ENCODE measurements around the gene RGS6.

The RGS6 gene

GRCh38 chr14:71947947-71948500 is 15.8 kb downstream of the RGS6 start:
- no peak for DNase-seq

GRCh38 chr14:71952381-71953363 is 20.4 kb downstream of the RGS6 start:
- DNase-seq, result no peak

- DNase-seq, result no peak
Measured at GRCh38 chr14:71956920-71957563, 24.8 kb downstream of the RGS6 start.

GRCh38 chr14:71959055-71959454 is 26.8 kb downstream of the RGS6 start:
- DNase-seq, result no peak

GRCh38 chr14:71960494-71961353 is 28.5 kb downstream of the RGS6 start:
- no peak for DNase-seq

GRCh38 chr14:71961972-71962371 is 29.7 kb downstream of the RGS6 start:
- DNase-seq, result no peak

- no peak for DNase-seq
Measured at GRCh38 chr14:71964716-71965115, 32.5 kb downstream of the RGS6 start.

GRCh38 chr14:71966528-71966927 is 34.3 kb downstream of the RGS6 start:
- no peak for DNase-seq

- DNase-seq, result no peak
Measured at GRCh38 chr14:71967704-71968103, 35.5 kb downstream of the RGS6 start.

GRCh38 chr14:71970272-71970671 is 38.0 kb downstream of the RGS6 start:
- DNase-seq, result no peak

GRCh38 chr14:71985538-71986189 is 53.4 kb downstream of the RGS6 start:
- peak; percentile 41 for DNase-seq

GRCh38 chr14:71988476-71988875 is 56.2 kb downstream of the RGS6 start:
- DNase-seq, result no peak

GRCh38 chr14:71988939-71989338 is 56.7 kb downstream of the RGS6 start:
- DNase-seq, result no peak

GRCh38 chr14:71994416-71994815 is 62.2 kb downstream of the RGS6 start:
- no peak for DNase-seq

GRCh38 chr14:71995741-71996140 is 63.5 kb downstream of the RGS6 start:
- DNase-seq, result no peak

GRCh38 chr14:71996610-71997009 is 64.4 kb downstream of the RGS6 start:
- no peak for DNase-seq

- DNase-seq, result peak; percentile 40
Measured at GRCh38 chr14:72000907-72001306, 68.7 kb downstream of the RGS6 start.

GRCh38 chr14:72002731-72003130 is 70.5 kb downstream of the RGS6 start:
- no peak for DNase-seq

GRCh38 chr14:72008666-72009065 is 76.4 kb downstream of the RGS6 start:
- no peak for DNase-seq

GRCh38 chr14:72010474-72010873 is 78.2 kb downstream of the RGS6 start:
- DNase-seq, result no peak

GRCh38 chr14:72013721-72014345 is 81.6 kb downstream of the RGS6 start:
- DNase-seq, result no peak

GRCh38 chr14:72014486-72014885 is 82.3 kb downstream of the RGS6 start:
- no peak for DNase-seq

All from left hindlimb (tissue), 1 donor.